ENCODE results near the gene FBXL16. TPM values are rescaled to one million over a fixed set of nuclear protein-coding genes. Genes with fewer than 3 reads are reported as not detected.

FBXL16 gene
- total RNA-seq, 1 experiment from 2014 or later = 1.1 TPM

- Histone ChIP-seq H3K4me3 (ENCODE audit: low read depth, low read length, poor library complexity, severe bottlenecking) (no peak overlapping the region), H3K27me3 (replicated peaks; ENCODE audit: insufficient read depth, low read depth, low read length, poor library complexity) (no peaks in the 10 kb centered on the region), H3K9me3 (ENCODE audit: low read depth, low read length, poor library complexity, severe bottlenecking) (no peaks in the 10 kb centered on the region), H3K4me1 (ENCODE audit: insufficient read depth, low read length, poor library complexity, severe bottlenecking) (peaks cover 27% of the 10 kb centered on the region), H3K27ac (ENCODE audit: low read depth, low read length, poor library complexity, severe bottlenecking) (no peak overlapping the region), H3K36me3 (ENCODE audit: insufficient read depth, low read length, poor library complexity, severe bottlenecking) (peaks cover 26% of the 10 kb centered on the region)
- no peak for TF ChIP-seq EZH2 (IDR thresholded peaks at IDR 0.05; ENCODE audit: borderline replicate concordance, low read depth, low read length, poor library complexity, severe bottlenecking)
- no peak for TF ChIP-seq CTCF (conservative IDR thresholded peaks at IDR 0.05; ENCODE audit: low read depth, low read length)
- BruUV-seq (replicated peaks) = no TSS peak
- CTCF ChIA-PET = no interaction called here
- intact Hi-C loops (cut with micrococcal nuclease; ENCODE audit: unreplicated experiment) = no loop called here
- no peak for DNase-seq (ENCODE audit: low spot score)
- POLR2A ChIA-PET (ENCODE audit: low non-redundant PET) = no interaction called here
Observed at GRCh38 chr16:676913-677312, 28.7 kb downstream of the FBXL16 start.

- Histone ChIP-seq H3K36me3 (ENCODE audit: insufficient read depth, low read length, poor library complexity, severe bottlenecking) (peaks cover 25% of the 10 kb centered on the region), H3K27ac (ENCODE audit: low read depth, low read length, poor library complexity, severe bottlenecking) (no peak overlapping the region), H3K4me1 (ENCODE audit: insufficient read depth, low read length, poor library complexity, severe bottlenecking) (peaks cover 23% of the 10 kb centered on the region), H3K9me3 (ENCODE audit: low read depth, low read length, poor library complexity, severe bottlenecking) (no peaks in the 10 kb centered on the region), H3K27me3 (replicated peaks; ENCODE audit: insufficient read depth, low read depth, low read length, poor library complexity) (no peaks in the 10 kb centered on the region), H3K4me3 (ENCODE audit: low read depth, low read length, poor library complexity, severe bottlenecking) (no peak overlapping the region)
- ChIA-PET POLR2A (ENCODE audit: low non-redundant PET) (no interaction called here), CTCF (interaction anchor here (0.6 kb wide), 1 partner anchor 63 kb away, joined by 5 read pairs; no protein-coding TSS in a partner anchor)
- BruUV-seq (replicated peaks) = no TSS peak
- no peak for TF ChIP-seq CTCF (conservative IDR thresholded peaks at IDR 0.05; ENCODE audit: low read depth, low read length)
- TF ChIP-seq EZH2 (IDR thresholded peaks at IDR 0.05; ENCODE audit: borderline replicate concordance, low read depth, low read length, poor library complexity, severe bottlenecking) = no peak
- intact Hi-C loops (cut with micrococcal nuclease; ENCODE audit: unreplicated experiment) = no loop called here
- no peak for DNase-seq (ENCODE audit: low spot score)
Observed at GRCh38 chr16:676565-676902, 29.1 kb downstream of the FBXL16 start.

GRCh38 chr16:675884-676564 lies 29.6 kb downstream of the FBXL16 start:
- POLR2A ChIA-PET (ENCODE audit: low non-redundant PET) = no interaction called here
- Histone ChIP-seq H3K27ac (ENCODE audit: low read depth, low read length, poor library complexity, severe bottlenecking) (no peak overlapping the region), H3K27me3 (replicated peaks; ENCODE audit: insufficient read depth, low read depth, low read length, poor library complexity) (no peaks in the 10 kb centered on the region), H3K4me1 (ENCODE audit: insufficient read depth, low read length, poor library complexity, severe bottlenecking) (peaks cover 18% of the 10 kb centered on the region), H3K36me3 (ENCODE audit: insufficient read depth, low read length, poor library complexity, severe bottlenecking) (peaks cover 26% of the 10 kb centered on the region), H3K9me3 (ENCODE audit: low read depth, low read length, poor library complexity, severe bottlenecking) (no peaks in the 10 kb centered on the region), H3K4me3 (ENCODE audit: low read depth, low read length, poor library complexity, severe bottlenecking) (peak overlapping the region; percentile 43)
- no peak for TF ChIP-seq EZH2 (IDR thresholded peaks at IDR 0.05; ENCODE audit: borderline replicate concordance, low read depth, low read length, poor library complexity, severe bottlenecking)
- TF ChIP-seq CTCF (conservative IDR thresholded peaks at IDR 0.05; ENCODE audit: low read depth, low read length) = no peak
- intact Hi-C loops (cut with micrococcal nuclease; ENCODE audit: unreplicated experiment) = no loop called here
- CTCF ChIA-PET = interaction anchor here (0.6 kb wide), 1 partner anchor 64 kb away, joined by 5 read pairs; no protein-coding TSS in a partner anchor
- BruUV-seq (replicated peaks) = no TSS peak
- no peak for DNase-seq (ENCODE audit: low spot score)

Data from A673 (cell line).